ENCODE data around the gene ZFAND2B.

DNA sequence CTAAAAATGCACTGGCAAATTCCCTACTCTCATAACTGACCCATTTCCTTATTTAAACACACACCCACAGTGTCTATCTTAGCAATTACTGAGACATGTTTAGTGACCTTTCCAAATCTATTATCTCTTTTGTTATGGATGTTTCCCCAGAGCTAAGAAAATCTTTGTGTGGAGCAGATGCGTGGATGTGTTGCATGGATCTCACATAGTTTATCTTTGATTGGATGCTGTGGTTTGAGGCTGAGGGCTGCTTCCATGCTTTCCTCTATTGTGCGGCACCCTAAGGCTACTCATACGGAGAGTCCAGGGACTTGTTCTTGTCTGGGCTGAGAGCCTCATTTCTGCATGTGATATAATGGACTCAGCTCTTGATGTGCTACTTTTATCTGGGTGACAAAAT lies 27.7 kb downstream of the ZFAND2B start:
- TF ChIP-seq POLR2A (IDR thresholded peaks at IDR 0.05; ENCODE audit: low read length) (no peak), GATA1 (IDR thresholded peaks at IDR 0.05; ENCODE audit: low read depth, low read length) (no peak)

Data from erythroblast (primary cell).